ENCODE results near the gene ZNF616.
"Not testable (repeated sequence)": the region's sequence is repeated elsewhere in the genome, so short reads cannot be mapped to it uniquely, and the experiment has no call there.

ZNF616 gene

DNA sequence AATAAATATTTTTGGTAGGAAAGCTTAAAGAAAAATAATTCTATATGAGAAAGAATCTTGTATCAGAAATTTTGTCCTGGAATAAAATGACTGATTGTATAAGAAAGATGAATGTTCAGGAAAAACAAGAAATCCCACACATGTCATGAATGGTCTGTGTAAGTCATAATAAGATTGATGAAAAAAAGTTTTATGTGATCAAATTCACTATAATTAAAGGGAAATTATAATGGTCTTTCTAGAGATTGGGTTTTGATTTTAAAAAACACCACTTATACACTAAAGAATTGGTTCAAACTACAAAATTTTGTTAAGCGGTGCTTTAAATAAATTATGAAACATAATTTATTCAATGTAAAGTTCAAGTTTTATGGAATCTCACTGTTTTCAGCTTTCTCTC is 37.0 kb downstream of the ZNF616 start:
- no peak for DNase-seq

GRCh38 chr19:52101866-52102562 is 37.7 kb downstream of the ZNF616 start:
- no peak for DNase-seq

GRCh38 chr19:52099497-52100138 is 40.1 kb downstream of the ZNF616 start:
- DNase-seq = no peak

DNA sequence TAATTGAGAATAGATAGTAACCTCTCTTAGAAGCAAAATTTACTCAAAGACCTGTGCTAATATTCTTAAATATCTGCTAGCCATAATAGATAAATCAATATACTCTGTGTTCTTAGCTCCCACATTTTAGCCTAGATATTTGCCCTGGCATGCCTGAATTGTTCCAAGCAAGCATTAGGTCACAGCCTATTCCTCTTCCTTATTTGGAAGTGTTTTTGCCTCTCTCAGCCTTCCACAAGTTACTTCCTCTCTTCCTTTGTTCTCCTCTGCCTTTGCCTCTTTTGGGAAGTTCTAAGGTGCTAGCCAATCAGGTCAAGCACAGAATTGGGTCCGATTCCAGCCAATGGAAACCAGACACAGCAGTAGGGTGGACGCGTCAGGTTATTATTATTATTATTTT is 43.3 kb downstream of the ZNF616 start:
- not testable (repeated sequence) for DNase-seq

GRCh38 chr19:52095172-52096014 is 44.3 kb downstream of the ZNF616 start, which contains the start of gene ZNF841:
Gene ZNF841, minus strand, starts transcription at chr19:52095765. Its CDS starts 10,964 bp downstream, at chr19:52084801.
- DNase-seq = peak; percentile 51 to 80 (median 71)

GRCh38 chr19:52094526-52095130 is 45.1 kb downstream of the ZNF616 start:
- DNase-seq = peak in 1 of 6 experiments; percentile 14

DNA sequence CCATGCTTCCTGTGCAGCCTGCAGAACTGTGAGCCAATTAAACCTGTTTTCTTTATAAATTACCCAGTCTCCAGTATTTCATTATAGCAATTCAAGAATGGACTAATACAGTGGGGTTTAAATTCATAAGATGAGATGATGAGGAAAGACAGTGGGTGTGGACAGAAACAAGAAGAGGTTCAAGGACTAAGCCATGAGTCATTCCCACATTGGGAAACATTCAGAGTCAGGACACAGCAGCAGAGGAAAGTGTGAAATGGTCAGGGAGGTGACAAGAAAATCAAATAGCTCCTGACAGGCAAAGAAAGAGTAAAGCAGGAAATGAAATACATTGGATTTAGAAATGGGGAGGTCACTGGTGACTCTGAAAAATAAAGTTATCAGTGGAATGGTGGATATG is 53.3 kb downstream of the ZNF616 start:
- DNase-seq = no peak

- DNase-seq = no peak
Measured at GRCh38 chr19:52070496-52070895, 69.2 kb downstream of the ZNF616 start.

- no peak for DNase-seq
Measured at GRCh38 chr19:52069653-52070052, 70.1 kb downstream of the ZNF616 start.

DNA sequence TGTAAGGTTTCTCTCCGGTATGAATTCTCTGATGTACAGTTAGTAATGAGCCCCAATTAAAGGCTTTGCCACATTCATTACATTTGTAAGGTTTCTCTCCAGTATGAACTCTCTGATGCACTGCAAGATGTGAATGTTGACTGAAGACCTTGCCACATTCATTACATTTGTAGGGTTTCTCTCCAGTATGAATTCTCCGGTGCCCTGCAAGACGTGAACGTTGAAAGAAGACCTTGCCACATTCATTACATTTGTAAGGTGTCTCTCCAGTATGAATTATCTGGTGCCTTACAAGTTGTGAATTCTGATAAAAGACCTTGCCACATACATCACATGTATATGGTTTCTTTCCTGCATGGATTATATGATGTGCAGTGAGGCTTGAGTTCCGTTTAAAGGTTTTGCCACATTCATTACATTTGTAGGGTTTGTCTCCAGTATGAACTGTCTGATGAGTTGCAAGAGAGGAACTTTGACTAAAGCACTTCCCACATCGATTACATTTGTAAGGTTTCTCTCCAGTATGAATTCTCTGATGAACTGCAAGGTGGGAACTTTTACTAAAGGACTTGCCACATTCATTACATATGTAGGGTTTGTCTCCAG is 73.4 kb downstream of the ZNF616 start:
- DNase-seq = no peak

GRCh38 chr19:52065399-52065798 is 74.3 kb downstream of the ZNF616 start:
- no peak for DNase-seq
